HepG2 (cell line): ENCODE results near the gene AGBL1. TPM values are rescaled to one million over a fixed set of nuclear protein-coding genes. Genes with fewer than 3 reads are reported as not detected.

Source experiments
- KDM3A ChIP-seq: IDR thresholded peaks from 2 replicates; pipeline ENCODE4 v1.6.1; 2018; ENCODE audit warnings: low read depth, missing compliant biosample characterization
- KLF9 ChIP-seq: IDR thresholded peaks from 2 replicates; pipeline ENCODE4 v1.6.1; 2016; ENCODE audit warnings: low read depth
- ZNF3 ChIP-seq: IDR thresholded peaks from 2 replicates; pipeline ENCODE4 v1.7.0; 2017; ENCODE audit warnings: inconsistent platforms
- ZNF549 ChIP-seq: sonication (generic); formaldehyde crosslinking; IDR thresholded peaks from 2 replicates; pipeline ENCODE4 v1.5.0; 2020; ENCODE audit warnings: missing genetic modification reagents
- polyA plus RNA-seq, 8 experiments: library from polyadenylated mRNA; depleted of rRNA in 3 of 8; stranded (reverse) in 7 of 8; unstranded in 1 of 8; fragments of >200 nt; fragmentation: Illumina TruSeq in 4 of 8; extraction: Trizol in 4 of 8; gene quantifications; 2 replicates each; pipeline versions ENCODE4 v1.2.1 to v1.2.3, GENCODE V29; 2011 to 2016; ENCODE audit warnings: low read depth in 4 of 8, missing spikeins in 1 of 8, mixed read lengths in 1 of 8; ENCODE audit not compliant: insufficient read depth in 1 of 8
- total RNA-seq, 5 experiments: library from RNA; depleted of rRNA; stranded (reverse); fragments of >200 nt; fragmentation: Illumina TruSeq; extraction: Trizol; gene quantifications; 2 replicates each; pipeline ENCODE4 v1.2.3, GENCODE V29; 2016; ENCODE audit warnings: low read depth in 1 of 5
- TF ChIP-seq, protein P1 (sequence below): sonication (generic); formaldehyde crosslinking; IDR thresholded peaks from 2 replicates; pipeline ENCODE4 v1.4.0; 2020; ENCODE audit warnings: missing genetic modification reagents, mild to moderate bottlenecking, borderline replicate concordance
- TF ChIP-seq, protein P2 (sequence below): sonication (generic); formaldehyde crosslinking; IDR thresholded peaks from 2 replicates; pipeline ENCODE4 v1.8.1; 2022; ENCODE audit warnings: mild to moderate bottlenecking, missing genetic modification reagents
- TF ChIP-seq, protein P3 (sequence below), 2 experiments: sonication (generic) in 1 of 2; formaldehyde crosslinking in 1 of 2; IDR thresholded peaks; 2 replicates each; pipeline versions ENCODE4 v1.6.1 to v1.9.0; 2014 to 2022; ENCODE audit warnings: antibody characterized with exemption in 1 of 2, borderline replicate concordance in 1 of 2, inconsistent platforms in 1 of 2, low read depth in 1 of 2, missing genetic modification reagents in 1 of 2
- TF ChIP-seq, protein P4 (sequence below): IDR thresholded peaks from 2 replicates; pipeline ENCODE4 v1.6.1; 2016; ENCODE audit warnings: low read depth, missing genetic modification reagents, missing compliant biosample characterization

The AGBL1 gene
- total and polyA plus RNA-seq, 2 of the 13 experiments (the other 11 are each of a cell fraction or from before 2014, with no cell fraction given), result 0.01 TPM; not detected in 1

DNA sequence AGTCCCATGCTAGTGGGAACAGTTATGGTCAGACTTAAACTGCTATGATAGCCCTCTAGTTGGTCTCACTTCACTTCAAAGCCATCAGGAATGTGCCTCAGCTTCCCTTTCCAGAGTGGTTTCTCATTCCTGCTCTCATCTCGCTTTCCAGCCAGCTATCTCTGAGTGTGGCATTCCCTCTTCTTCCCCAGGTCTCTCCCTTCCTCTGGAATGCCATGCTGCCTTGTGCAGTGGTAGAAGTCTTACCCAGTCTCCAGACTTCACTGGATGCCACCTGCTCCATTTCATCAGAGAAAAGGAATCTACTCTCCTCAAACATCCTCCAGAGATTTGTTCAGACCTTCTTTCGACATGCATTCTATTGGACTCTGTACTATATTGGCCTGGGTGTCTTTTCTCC lies 83.0 kb downstream of the AGBL1 start (continued):
- TF ChIP-seq, protein P1, sequence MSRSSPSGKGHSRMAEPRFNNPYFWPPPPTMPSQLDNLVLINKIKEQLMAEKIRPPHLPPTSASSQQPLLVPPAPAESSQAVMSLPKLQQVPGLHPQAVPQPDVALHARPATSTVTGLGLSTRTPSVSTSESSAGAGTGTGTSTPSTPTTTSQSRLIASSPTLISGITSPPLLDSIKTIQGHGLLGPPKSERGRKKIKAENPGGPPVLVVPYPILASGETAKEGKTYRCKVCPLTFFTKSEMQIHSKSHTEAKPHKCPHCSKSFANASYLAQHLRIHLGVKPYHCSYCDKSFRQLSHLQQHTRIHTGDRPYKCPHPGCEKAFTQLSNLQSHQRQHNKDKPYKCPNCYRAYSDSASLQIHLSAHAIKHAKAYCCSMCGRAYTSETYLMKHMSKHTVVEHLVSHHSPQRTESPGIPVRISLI, result no peak
- TF ChIP-seq, protein P2, sequence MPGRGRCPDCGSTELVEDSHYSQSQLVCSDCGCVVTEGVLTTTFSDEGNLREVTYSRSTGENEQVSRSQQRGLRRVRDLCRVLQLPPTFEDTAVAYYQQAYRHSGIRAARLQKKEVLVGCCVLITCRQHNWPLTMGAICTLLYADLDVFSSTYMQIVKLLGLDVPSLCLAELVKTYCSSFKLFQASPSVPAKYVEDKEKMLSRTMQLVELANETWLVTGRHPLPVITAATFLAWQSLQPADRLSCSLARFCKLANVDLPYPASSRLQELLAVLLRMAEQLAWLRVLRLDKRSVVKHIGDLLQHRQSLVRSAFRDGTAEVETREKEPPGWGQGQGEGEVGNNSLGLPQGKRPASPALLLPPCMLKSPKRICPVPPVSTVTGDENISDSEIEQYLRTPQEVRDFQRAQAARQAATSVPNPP (CRISPR knock-in tag), result no peak
- TF ChIP-seq, protein P3, sequence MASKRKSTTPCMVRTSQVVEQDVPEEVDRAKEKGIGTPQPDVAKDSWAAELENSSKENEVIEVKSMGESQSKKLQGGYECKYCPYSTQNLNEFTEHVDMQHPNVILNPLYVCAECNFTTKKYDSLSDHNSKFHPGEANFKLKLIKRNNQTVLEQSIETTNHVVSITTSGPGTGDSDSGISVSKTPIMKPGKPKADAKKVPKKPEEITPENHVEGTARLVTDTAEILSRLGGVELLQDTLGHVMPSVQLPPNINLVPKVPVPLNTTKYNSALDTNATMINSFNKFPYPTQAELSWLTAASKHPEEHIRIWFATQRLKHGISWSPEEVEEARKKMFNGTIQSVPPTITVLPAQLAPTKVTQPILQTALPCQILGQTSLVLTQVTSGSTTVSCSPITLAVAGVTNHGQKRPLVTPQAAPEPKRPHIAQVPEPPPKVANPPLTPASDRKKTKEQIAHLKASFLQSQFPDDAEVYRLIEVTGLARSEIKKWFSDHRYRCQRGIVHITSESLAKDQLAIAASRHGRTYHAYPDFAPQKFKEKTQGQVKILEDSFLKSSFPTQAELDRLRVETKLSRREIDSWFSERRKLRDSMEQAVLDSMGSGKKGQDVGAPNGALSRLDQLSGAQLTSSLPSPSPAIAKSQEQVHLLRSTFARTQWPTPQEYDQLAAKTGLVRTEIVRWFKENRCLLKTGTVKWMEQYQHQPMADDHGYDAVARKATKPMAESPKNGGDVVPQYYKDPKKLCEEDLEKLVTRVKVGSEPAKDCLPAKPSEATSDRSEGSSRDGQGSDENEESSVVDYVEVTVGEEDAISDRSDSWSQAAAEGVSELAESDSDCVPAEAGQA (IDR thresholded peaks at IDR 0.05; ENCODE audit: low read depth), result no peak
- TF ChIP-seq, protein P3 (CRISPR knock-in tag; IDR thresholded peaks at IDR 0.05; ENCODE audit: borderline replicate concordance), result no peak
- no peak for TF ChIP-seq KLF9 (CRISPR knock-in tag)
- TF ChIP-seq, protein P4, sequence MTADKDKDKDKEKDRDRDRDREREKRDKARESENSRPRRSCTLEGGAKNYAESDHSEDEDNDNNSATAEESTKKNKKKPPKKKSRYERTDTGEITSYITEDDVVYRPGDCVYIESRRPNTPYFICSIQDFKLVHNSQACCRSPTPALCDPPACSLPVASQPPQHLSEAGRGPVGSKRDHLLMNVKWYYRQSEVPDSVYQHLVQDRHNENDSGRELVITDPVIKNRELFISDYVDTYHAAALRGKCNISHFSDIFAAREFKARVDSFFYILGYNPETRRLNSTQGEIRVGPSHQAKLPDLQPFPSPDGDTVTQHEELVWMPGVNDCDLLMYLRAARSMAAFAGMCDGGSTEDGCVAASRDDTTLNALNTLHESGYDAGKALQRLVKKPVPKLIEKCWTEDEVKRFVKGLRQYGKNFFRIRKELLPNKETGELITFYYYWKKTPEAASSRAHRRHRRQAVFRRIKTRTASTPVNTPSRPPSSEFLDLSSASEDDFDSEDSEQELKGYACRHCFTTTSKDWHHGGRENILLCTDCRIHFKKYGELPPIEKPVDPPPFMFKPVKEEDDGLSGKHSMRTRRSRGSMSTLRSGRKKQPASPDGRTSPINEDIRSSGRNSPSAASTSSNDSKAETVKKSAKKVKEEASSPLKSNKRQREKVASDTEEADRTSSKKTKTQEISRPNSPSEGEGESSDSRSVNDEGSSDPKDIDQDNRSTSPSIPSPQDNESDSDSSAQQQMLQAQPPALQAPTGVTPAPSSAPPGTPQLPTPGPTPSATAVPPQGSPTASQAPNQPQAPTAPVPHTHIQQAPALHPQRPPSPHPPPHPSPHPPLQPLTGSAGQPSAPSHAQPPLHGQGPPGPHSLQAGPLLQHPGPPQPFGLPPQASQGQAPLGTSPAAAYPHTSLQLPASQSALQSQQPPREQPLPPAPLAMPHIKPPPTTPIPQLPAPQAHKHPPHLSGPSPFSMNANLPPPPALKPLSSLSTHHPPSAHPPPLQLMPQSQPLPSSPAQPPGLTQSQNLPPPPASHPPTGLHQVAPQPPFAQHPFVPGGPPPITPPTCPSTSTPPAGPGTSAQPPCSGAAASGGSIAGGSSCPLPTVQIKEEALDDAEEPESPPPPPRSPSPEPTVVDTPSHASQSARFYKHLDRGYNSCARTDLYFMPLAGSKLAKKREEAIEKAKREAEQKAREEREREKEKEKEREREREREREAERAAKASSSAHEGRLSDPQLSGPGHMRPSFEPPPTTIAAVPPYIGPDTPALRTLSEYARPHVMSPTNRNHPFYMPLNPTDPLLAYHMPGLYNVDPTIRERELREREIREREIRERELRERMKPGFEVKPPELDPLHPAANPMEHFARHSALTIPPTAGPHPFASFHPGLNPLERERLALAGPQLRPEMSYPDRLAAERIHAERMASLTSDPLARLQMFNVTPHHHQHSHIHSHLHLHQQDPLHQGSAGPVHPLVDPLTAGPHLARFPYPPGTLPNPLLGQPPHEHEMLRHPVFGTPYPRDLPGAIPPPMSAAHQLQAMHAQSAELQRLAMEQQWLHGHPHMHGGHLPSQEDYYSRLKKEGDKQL (CRISPR knock-in tag), result no peak
- no peak for TF ChIP-seq ZNF549 (CRISPR knock-in tag)
- no peak for TF ChIP-seq ZNF3 (CRISPR knock-in tag)
- TF ChIP-seq KDM3A, result no peak
- TF ChIP-seq, all 625 proteins: peak for 0
